Activated naive CD4-positive, alpha-beta T cell treated with Interleukin-2 at 50 U/mL for 16 hours (primary cell): Measurements from ENCODE around the gene ZNF625.

Source experiments
- DNase-seq: peaks from one replicate; pipeline ENCODE4 v3.0.0-alpha.2; 2020

Gene ZNF625

GRCh38 chr19:12156223-12157058 is at the start of gene ZNF625:
ZNF625 (minus strand) TSS chr19:12156734; CDS start chr19:12156558, 176 bp downstream.
- DNase-seq: peak; percentile 29

GRCh38 chr19:12205296-12205695 is 48.8 kb upstream of the ZNF625 start:
- no peak for DNase-seq

DNA sequence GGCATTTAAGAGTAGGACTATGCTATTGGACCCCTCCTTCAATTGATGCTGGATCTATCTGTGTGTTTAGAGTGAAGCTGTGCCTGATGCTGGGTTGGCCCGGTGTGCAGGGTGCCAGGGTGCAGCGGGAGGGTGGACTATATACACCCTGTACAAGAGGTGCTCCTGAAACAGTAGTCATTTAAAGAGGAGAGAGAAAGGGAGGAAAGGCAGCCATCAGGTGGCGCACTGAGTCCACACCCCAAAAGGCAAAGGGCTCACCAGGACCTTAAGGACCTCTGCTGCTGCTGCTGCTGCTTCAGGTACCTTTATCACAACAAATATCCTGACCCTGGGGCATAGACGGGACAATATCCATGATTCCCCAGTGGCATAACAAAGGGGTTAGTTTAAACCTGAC is 45.7 kb upstream of the ZNF625 start:
- peak; percentile 60 for DNase-seq

GRCh38 chr19:12199757-12200419 is 43.4 kb upstream of the ZNF625 start:
- DNase-seq: no peak

GRCh38 chr19:12198136-12198535 is 41.6 kb upstream of the ZNF625 start:
- no peak for DNase-seq

DNA sequence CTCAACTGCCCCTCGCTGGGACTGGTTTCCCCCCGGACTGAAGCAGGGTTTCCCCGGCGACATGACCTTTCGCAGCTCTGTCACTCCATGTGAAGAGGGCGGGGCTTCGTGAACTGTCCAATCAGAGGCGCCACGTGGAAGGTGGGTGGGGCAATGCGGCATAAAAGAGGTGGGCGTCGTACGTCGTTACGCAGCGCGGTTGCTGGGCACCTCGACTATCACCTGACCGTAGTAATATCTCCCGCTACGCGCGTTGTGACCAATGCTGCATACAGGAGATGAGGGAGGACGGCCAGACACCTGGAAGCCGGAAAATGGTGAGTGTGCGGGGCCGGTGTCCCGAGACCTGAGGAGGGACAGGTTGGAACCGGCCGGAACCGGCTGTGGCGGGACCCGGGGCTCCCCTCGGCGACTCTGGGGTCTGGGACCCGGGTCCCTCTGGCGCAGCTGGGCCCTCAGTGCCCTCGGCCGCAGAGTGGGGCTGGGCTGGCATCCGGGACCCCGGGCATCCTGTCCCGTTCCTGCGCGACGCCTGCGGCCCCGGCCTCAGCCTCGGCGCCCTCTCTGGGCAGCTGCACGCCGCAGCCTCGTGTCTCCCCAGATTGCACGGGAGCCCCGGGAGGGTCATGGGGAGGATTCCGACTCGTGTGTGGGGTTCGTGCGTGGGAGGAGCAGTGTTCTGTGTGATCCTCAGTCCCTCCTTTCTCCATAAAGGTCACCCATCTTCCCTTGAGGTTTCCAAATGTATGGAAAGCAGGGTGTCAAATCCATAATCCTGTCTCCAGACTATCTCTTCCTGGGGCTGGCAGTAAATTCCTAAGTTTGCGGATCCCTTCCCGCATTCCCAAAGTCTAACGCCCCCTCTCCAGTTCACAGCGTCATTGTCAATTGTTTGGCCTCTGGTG is 38.5 kb upstream of the ZNF625 start:
- DNase-seq: peak; percentile 55

- DNase-seq: no peak
Measured at GRCh38 chr19:12187625-12188024, 31.1 kb upstream of the ZNF625 start.

DNA sequence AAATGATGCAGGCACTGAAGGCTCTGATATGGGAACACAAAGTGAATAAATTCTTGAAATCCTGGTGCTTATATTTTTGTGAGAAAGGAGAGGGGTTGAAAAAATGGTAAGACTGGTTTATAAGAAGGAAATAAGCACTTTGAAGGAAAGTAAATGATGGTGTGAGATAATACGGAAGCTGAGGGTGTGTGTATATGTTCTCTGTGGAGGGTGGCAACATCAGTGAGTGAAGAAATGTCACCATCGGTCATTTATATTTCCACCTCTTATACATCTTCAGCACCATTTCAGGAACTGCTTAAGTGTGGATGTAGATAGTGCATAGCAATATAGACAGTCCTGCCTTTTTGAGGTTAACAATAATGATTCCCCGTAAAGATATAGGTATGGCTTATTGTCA is 23.8 kb upstream of the ZNF625 start:
- DNase-seq: no peak

- DNase-seq: no peak
Measured at GRCh38 chr19:12166626-12167025, 10.1 kb upstream of the ZNF625 start.

GRCh38 chr19:12163826-12164225 is 7.3 kb upstream of the ZNF625 start:
- DNase-seq: no peak

DNA sequence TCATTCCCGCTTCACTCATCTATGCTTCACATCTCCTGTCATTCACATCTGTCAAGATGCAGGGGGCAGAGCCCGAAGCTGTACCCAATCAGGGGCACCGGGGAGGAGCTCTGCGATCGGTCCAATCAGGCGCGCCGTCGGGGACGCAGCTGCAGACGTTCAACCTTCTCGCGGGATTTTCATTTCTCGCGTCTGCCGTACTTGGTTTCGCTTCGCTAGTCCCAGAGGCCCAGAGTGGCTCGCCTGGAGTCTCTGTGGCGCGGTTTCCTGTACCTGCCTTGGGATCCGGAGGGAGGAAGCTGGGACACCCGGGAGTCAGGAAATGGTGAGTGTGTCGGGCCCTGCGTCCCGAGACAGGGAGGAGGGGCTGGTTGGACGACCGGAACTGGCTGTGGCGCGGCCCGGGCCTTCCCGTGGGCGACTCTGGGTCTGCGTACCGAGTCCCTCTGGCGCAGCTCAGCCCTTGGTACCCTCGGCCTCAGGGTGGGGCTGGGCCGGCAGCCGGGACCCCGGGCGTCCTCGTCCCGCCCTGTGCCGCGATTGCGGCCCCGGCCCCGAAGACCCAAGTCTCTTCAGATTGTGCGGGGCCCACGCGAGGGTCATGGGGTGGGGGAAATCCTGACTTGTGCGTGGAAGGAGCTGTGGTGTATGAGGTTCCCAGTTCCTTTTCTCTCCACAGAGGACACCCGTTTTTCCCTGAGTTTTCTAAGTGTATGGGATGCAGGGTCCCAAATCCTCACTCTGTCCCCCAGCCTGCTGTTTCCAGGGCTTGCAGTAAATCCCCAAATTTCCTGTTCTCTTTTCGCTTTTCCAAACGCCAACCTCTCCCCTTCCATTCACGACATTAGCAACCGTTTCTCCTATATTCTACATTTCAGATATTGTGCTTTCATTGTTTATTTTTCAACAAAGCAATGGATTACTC is 6.6 kb upstream of the ZNF625 start, which contains the start of gene ZNF136:
Gene ZNF136, plus strand, starts transcription at position 215 of the 925 bp plus-strand sequence. Its CDS starts 108 bp downstream, at position 323.
- peak; percentile 93 for DNase-seq

GRCh38 chr19:12162513-12162881 is 6.0 kb upstream of the ZNF625 start:
- no peak for DNase-seq

- DNase-seq: no peak
Measured at GRCh38 chr19:12159773-12160414, 3.4 kb upstream of the ZNF625 start.

DNA sequence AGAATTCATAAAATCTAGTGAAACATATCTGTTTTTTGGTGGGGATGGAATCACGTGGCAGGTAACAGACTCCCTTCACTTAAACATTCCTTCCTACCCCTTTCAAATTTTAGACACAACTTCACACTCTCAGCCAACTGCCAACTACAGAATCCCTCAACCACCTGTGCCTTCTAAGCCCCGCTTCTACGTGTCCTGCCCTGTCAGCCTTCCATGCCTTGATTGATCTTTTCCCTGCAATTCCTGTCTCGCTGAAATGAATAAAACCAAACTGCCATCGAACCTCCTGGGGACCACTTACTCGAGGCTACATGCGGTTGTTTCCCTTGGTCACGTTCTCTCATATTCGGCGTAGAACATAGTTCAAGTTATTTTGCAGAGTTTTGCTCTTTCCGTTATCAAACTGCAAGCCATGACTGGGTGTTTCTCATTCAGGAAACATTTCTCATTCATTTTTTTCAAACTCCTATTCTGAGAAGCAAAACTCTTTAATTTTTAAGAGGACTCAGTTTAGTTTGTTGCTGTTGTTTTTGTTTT is 1.1 kb downstream of the ZNF625 start:
- DNase-seq: no peak

GRCh38 chr19:12145348-12145747 is 11.2 kb downstream of the ZNF625 start:
- no peak for DNase-seq

DNA sequence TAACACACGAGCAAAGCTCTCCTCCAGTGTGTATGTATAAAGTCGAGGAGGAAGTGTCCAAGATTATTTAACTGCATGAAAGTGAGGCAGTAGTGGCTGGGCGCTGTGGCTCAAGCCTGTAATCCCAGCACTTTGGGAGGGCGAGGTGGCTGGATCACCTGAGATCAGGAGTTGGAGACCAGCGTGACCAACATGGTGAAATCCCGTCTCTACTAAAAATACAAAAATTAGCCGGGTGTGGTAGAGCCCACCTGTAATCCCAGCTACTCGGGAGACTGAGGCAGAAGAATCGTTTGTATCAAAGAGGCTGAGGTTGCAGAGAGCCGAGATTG is 15.2 kb downstream of the ZNF625 start:
- DNase-seq: no peak

DNA sequence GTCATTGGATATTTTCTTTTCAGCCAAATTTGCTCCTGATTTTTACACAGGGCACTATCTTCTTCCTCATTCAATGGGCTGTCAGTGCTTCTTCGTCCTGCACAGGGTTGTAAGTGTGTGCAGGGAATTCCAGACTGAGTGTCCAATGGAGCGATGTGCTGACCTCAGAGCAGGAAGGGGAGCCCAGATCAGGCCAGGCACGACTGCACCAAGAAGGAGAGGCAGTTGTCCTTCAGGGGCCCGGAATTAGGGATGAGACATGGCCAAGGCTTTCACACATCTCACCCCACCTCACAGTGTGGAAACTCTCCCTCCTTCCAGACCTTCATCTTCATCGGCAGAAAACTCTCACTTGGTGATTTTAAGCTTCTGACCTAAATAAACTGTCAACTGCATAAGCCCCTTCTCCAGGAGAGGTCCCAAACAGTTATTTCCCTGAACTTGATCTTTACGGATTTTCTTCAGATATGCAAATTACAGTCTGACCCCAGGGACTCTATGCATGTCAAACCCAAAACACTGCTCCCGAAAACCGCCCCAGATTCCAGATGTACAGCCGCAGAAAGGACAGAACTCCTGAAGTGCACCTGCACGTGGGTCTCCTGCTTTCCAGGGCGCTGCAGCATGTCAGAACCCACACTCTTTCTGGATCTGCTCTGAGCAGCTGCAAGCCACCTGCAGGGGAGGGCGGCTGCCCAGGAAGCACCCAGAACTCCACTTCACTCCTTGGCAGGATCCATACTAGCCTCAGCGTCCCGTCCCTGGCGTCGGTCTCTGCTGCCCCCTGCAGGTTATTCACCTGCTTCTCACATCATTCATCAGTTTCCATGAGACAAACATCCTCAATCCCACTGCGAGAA is 15.8 kb downstream of the ZNF625 start:
- peak; percentile 87 for DNase-seq

GRCh38 chr19:12139885-12140544 is 16.5 kb downstream of the ZNF625 start, which contains the start of gene ZNF20:
ZNF20 (minus strand) TSS chr19:12140350; CDS start chr19:12140182, 168 bp downstream.
- peak; percentile 92 for DNase-seq

GRCh38 chr19:12139269-12139668 is 17.3 kb downstream of the ZNF625 start:
- no peak for DNase-seq
